ENCODE measurements around the gene PIGS. TPM values are rescaled to one million over a fixed set of nuclear protein-coding genes. Genes with fewer than 3 reads are reported as not detected.

PIGS gene
- total RNA-seq, 1 donor from 2014 or later = 63.1 TPM

DNA sequence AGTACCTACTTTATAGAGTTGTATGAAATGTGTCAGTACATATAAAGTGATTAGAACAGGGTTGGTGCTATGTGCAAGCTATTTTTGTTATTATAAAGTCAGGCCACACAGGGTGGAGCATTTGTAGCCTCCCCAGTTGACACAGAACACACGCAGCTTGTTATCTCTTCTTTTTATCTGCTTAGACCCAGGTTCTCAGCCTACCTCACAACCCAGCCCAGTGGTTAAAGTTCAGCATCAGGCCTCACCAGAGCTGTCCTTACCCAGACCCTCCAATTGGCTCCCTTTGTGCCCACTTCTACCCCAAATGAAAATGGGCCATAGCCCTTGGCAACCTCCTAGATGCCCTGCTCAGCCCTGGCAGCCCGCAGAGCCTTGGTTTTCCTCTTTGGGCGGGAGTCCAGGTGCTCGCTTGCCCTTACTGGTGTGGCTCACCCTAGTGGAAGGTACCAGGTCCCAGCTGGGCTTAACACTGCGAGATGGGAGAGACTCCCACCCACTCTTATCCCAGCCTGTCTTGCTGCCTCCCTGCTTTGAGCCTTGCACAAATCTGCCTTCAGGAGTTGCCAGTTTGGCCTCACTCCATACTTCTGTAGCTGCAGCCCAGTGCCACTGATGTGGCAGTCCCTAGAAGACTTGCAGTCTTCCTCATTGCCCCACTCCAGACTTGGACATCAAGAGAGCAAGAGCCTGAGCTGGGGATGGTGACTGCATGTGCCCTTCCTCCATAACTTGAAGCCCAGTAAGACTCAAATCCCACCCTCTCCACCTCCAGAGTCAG, 1.1 kb upstream of the PIGS start:
- no peak for DNase-seq
- Mint-ChIP-seq H3K27me3 (ENCODE audit: unreplicated experiment) (peaks cover 4% of the 10 kb centered on the region), H3K4me3 (ENCODE audit: unreplicated experiment) (peak overlapping the region; percentile 99), H3K4me1 (ENCODE audit: low read depth, unreplicated experiment) (peaks cover 6% of the 10 kb centered on the region), H3K36me3 (ENCODE audit: unreplicated experiment) (no peaks in the 10 kb centered on the region), H3K9me3 (ENCODE audit: unreplicated experiment) (peaks cover 10% of the 10 kb centered on the region), H3K27ac (ENCODE audit: unreplicated experiment) (no peak overlapping the region)
- TF ChIP-seq, protein P1, sequence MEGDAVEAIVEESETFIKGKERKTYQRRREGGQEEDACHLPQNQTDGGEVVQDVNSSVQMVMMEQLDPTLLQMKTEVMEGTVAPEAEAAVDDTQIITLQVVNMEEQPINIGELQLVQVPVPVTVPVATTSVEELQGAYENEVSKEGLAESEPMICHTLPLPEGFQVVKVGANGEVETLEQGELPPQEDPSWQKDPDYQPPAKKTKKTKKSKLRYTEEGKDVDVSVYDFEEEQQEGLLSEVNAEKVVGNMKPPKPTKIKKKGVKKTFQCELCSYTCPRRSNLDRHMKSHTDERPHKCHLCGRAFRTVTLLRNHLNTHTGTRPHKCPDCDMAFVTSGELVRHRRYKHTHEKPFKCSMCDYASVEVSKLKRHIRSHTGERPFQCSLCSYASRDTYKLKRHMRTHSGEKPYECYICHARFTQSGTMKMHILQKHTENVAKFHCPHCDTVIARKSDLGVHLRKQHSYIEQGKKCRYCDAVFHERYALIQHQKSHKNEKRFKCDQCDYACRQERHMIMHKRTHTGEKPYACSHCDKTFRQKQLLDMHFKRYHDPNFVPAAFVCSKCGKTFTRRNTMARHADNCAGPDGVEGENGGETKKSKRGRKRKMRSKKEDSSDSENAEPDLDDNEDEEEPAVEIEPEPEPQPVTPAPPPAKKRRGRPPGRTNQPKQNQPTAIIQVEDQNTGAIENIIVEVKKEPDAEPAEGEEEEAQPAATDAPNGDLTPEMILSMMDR (IDR thresholded peaks at IDR 0.05; ENCODE audit: partially characterized antibody, unreplicated experiment) = no peak

DNA sequence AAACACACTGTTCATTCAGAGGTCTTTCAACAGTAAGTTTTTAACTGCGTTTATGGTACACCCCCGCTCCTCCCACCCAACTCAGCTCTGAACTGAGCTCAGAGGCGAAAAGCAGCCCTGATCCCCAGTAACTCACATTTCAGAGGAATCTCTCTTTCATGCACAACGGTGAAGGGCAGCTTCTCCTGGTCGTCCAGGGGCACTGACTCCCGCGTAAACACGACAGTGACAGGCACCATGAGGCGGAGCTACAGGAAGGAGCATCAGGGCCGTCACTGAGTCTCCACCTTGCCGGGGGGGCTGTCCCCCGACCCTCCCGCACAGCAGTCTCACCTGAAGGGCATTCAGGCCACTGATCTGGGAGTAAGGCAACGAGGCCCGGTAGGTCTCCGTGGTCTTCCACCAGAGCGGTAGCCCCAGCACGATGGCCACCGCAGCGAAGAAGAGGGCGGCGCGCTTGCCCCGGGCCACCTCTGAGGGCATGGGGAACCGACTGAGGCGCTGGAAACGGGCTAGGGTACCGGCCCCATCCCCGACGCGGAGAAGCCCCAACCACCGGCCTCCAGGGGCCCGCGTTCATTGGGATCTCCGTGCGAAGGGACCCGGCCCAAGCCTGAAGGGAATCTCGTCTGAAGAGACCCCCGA, 486 bp downstream of the PIGS start:
- Mint-ChIP-seq H3K27ac (ENCODE audit: unreplicated experiment) (peak overlapping the region; percentile 87), H3K9me3 (ENCODE audit: unreplicated experiment) (peaks cover 7% of the 10 kb centered on the region), H3K4me1 (ENCODE audit: low read depth, unreplicated experiment) (peaks cover 8% of the 10 kb centered on the region), H3K4me3 (ENCODE audit: unreplicated experiment) (peak overlapping the region; percentile 99), H3K27me3 (ENCODE audit: unreplicated experiment) (peaks cover 2% of the 10 kb centered on the region), H3K36me3 (ENCODE audit: unreplicated experiment) (no peaks in the 10 kb centered on the region)
- DNase-seq = peak; percentile 36
- TF ChIP-seq, protein P1 (IDR thresholded peaks at IDR 0.05; ENCODE audit: partially characterized antibody, unreplicated experiment) = no peak

DNA sequence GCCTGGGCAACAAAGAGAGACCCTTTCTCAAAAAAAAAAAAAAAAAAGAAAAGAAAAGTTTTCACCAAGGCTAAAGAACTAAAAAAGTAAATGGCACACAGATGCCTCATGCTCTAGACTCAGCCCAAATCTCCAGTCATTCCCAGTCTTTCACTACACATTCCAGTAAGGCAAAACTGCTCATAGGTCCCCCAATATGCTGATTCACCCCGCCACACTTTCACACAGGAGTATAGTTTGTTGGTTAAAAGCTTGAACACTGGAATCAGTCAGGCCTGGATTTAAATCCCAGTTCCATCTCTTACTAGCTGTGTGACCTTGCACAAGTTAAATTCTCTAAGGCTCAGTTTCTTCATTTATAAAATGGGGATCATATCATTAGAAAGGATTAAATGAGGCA, 1.9 kb downstream of the PIGS start:
- Mint-ChIP-seq H3K36me3 (ENCODE audit: unreplicated experiment) (no peaks in the 10 kb centered on the region), H3K27ac (ENCODE audit: unreplicated experiment) (no peak overlapping the region), H3K4me3 (ENCODE audit: unreplicated experiment) (peak overlapping the region; percentile 99), H3K4me1 (ENCODE audit: low read depth, unreplicated experiment) (peaks cover 7% of the 10 kb centered on the region), H3K9me3 (ENCODE audit: unreplicated experiment) (peaks cover 4% of the 10 kb centered on the region), H3K27me3 (ENCODE audit: unreplicated experiment) (no peaks in the 10 kb centered on the region)
- DNase-seq = no peak
- TF ChIP-seq, protein P1 (IDR thresholded peaks at IDR 0.05; ENCODE audit: partially characterized antibody, unreplicated experiment) = no peak

DNA sequence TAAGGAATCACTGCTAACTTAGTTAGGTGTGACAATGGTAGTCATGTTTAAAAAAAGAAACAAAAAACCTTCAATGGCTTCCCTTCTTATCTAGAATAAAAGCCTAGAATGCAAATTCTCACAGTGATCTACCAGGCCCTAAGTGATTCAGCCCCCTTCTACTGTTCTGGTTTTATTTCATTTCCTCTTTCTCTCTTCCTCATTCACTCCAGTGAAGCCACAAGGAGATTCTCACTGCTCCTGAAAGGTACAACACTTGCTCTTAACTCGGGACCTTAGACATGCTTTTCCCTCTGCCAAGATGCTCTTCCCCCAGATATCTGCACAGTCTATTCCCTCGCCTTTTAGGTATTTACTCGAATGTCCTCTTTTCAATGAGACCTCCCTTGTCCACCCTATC, 3.7 kb downstream of the PIGS start:
- Mint-ChIP-seq H3K9me3 (ENCODE audit: unreplicated experiment) (peaks cover 4% of the 10 kb centered on the region), H3K27ac (ENCODE audit: unreplicated experiment) (no peak overlapping the region), H3K4me1 (ENCODE audit: low read depth, unreplicated experiment) (peaks cover 11% of the 10 kb centered on the region), H3K27me3 (ENCODE audit: unreplicated experiment) (no peaks in the 10 kb centered on the region), H3K4me3 (ENCODE audit: unreplicated experiment) (peak overlapping the region; percentile 17), H3K36me3 (ENCODE audit: unreplicated experiment) (no peaks in the 10 kb centered on the region)
- no peak for DNase-seq
- TF ChIP-seq, protein P1 (IDR thresholded peaks at IDR 0.05; ENCODE audit: partially characterized antibody, unreplicated experiment) = no peak

DNA sequence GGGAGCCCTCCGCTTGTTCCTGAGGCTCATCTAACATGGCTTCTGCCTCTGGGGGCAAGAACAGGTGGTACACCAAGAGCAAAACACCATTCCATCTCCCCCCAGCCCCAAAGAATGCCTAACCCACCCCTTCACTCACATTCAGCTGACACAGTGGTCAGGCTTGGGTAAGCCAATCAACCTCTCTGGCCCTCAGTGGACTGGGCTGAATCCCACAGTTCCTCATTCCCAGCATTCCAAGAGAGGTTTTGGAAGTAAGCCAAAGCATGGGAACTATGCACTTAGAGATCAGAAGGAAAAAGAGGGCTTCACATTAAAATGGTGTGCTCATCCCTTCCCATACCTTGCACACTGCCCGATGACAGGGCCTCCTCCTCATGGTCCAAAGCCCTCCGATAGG, 7.8 kb downstream of the PIGS start:
- TF ChIP-seq, protein P1 (IDR thresholded peaks at IDR 0.05; ENCODE audit: partially characterized antibody, unreplicated experiment) = no peak
- Mint-ChIP-seq H3K4me3 (ENCODE audit: unreplicated experiment) (no peak overlapping the region), H3K9me3 (ENCODE audit: unreplicated experiment) (peaks cover 3% of the 10 kb centered on the region), H3K4me1 (ENCODE audit: low read depth, unreplicated experiment) (peaks cover 6% of the 10 kb centered on the region), H3K27ac (ENCODE audit: unreplicated experiment) (no peak overlapping the region), H3K27me3 (ENCODE audit: unreplicated experiment) (no peaks in the 10 kb centered on the region), H3K36me3 (ENCODE audit: unreplicated experiment) (no peaks in the 10 kb centered on the region)
- DNase-seq = no peak
